DND-41 (cell line): Measurements from ENCODE around the gene TBC1D20.

Experiments used
- ATAC-seq: fragments of 200-7000 bp; cut with Tn5 transposase; 3 replicates; pipeline ENCODE4 v1.9.1; 2021; ENCODE audit warnings: low read depth; ENCODE audit not compliant: insufficient read depth
- DNase-seq: peaks from one replicate; pipeline ENCODE4 v3.0.0-alpha.2; 2020
- H2AFZ ChIP-seq: 2 replicates; pipeline ENCODE4 v1.6.0; 2012; ENCODE audit warnings: low read depth, low read length
- H3K27ac ChIP-seq: 2 replicates; pipeline ENCODE4 v1.5.1; 2012; ENCODE audit warnings: low read length, inconsistent platforms
- H3K27me3 ChIP-seq: fragments of 200-600 bp; sonication (generic); 2 replicates; pipeline ENCODE4 v1.6.0; 2012; ENCODE audit warnings: low read length, mild to moderate bottlenecking, inconsistent platforms; ENCODE audit not compliant: insufficient read depth, poor library complexity
- H3K36me3 ChIP-seq: 2 replicates; pipeline ENCODE4 v1.5.1; 2012; ENCODE audit warnings: low read length, inconsistent platforms; ENCODE audit not compliant: insufficient read depth
- H3K4me1 ChIP-seq: 2 replicates; pipeline ENCODE4 v1.5.1; 2012; ENCODE audit warnings: mild to moderate bottlenecking, low read length; ENCODE audit not compliant: insufficient read depth
- H3K4me2 ChIP-seq: 2 replicates; pipeline ENCODE4 v1.6.0; 2012; ENCODE audit warnings: mild to moderate bottlenecking, moderate library complexity, low read length, inconsistent platforms; ENCODE audit not compliant: insufficient read depth
- H3K4me3 ChIP-seq, 2 experiments: fragments of 200-600 bp in 1 of 2; shearing (Covaris generic) in 1 of 2; 2 replicates each; pipeline ENCODE4 v1.5.1; 2012 to 2016; ENCODE audit warnings: inconsistent platforms in 2 of 2, low read length in 2 of 2, mild to moderate bottlenecking in 2 of 2, low read depth in 1 of 2, moderate library complexity in 1 of 2
- H3K79me2 ChIP-seq: 2 replicates; pipeline ENCODE4 v1.6.0; 2012; ENCODE audit warnings: low read length, inconsistent platforms; ENCODE audit not compliant: insufficient read depth
- H3K9ac ChIP-seq: 2 replicates; pipeline ENCODE4 v1.6.0; 2012; ENCODE audit warnings: low read depth, mild to moderate bottlenecking, inconsistent platforms, low read length, moderate library complexity
- H3K9me3 ChIP-seq: 2 replicates; pipeline ENCODE4 v1.5.1; 2012; ENCODE audit warnings: low read length, moderate library complexity, mild to moderate bottlenecking, inconsistent platforms; ENCODE audit not compliant: insufficient read depth, severe bottlenecking
- H4K20me1 ChIP-seq: 2 replicates; pipeline ENCODE4 v1.6.0; 2012; ENCODE audit warnings: low read length; ENCODE audit not compliant: insufficient read depth
- EZH2 ChIP-seq: IDR thresholded peaks from 3 replicates; pipeline ENCODE4 v1.6.1; 2012; ENCODE audit warnings: borderline replicate concordance, low read depth, mild to moderate bottlenecking, moderate library complexity, low read length, inconsistent platforms; ENCODE audit not compliant: severe bottlenecking
- TF ChIP-seq, protein P1 (sequence below): IDR thresholded peaks from 2 replicates; pipeline ENCODE4 v1.5.1; 2012; ENCODE audit warnings: borderline replicate concordance, low read length, moderate library complexity, mild to moderate bottlenecking; ENCODE audit not compliant: poor library complexity, severe bottlenecking; ENCODE audit errors: extremely low read depth

The TBC1D20 gene

DNA sequence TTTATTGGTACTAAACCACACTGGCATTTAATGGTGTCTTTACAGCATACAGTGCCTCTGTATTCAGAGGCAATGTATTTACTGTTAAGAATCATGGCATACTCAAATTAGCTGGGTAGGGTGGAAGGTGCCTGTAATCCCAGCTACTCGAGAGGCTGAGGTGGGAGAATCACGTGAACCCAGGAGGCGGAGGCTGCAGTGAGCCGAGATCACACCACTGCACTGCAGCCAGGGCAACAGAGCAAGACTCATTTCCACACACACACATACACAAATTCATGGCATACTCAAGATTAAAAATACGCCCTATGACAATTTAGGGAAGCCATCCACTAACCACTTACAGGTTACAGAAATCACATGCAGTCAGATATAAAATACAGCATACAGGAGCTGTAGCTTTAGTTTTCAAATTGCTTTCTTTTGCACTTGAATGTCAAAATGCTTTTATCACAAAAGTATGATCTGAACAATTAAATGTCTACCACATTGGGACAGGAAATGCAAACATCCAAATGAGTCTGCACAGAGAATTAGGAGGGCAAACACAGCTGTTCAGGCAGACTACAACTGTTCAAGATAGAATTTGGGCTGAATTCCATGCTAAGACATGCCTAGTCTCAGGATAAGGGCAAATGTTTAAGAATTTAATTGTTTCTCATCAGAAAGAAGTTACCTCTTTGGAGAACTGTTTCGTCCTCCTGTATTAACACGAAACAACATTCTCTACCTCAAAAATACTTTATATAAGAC, 44.8 kb upstream of the TBC1D20 start:
- Histone ChIP-seq H3K9me3 (no peaks in the 10 kb centered on the region), H3K9ac (no peak overlapping the region), H3K79me2 (peaks cover 63% of the 10 kb centered on the region), H3K27ac (no peak overlapping the region), H4K20me1 (peaks cover 57% of the 10 kb centered on the region), H3K27me3 (no peaks in the 10 kb centered on the region), H3K4me2 (no peak overlapping the region), H3K4me3 (no peak overlapping the region), H3K36me3 (peaks cover 68% of the 10 kb centered on the region), H2AFZ (no peak overlapping the region), H3K4me1 (no peaks in the 10 kb centered on the region)
- ATAC-seq: no peak
- TF ChIP-seq, protein P1, sequence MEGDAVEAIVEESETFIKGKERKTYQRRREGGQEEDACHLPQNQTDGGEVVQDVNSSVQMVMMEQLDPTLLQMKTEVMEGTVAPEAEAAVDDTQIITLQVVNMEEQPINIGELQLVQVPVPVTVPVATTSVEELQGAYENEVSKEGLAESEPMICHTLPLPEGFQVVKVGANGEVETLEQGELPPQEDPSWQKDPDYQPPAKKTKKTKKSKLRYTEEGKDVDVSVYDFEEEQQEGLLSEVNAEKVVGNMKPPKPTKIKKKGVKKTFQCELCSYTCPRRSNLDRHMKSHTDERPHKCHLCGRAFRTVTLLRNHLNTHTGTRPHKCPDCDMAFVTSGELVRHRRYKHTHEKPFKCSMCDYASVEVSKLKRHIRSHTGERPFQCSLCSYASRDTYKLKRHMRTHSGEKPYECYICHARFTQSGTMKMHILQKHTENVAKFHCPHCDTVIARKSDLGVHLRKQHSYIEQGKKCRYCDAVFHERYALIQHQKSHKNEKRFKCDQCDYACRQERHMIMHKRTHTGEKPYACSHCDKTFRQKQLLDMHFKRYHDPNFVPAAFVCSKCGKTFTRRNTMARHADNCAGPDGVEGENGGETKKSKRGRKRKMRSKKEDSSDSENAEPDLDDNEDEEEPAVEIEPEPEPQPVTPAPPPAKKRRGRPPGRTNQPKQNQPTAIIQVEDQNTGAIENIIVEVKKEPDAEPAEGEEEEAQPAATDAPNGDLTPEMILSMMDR: no peak
- no peak for TF ChIP-seq EZH2
- no peak for DNase-seq

DNA sequence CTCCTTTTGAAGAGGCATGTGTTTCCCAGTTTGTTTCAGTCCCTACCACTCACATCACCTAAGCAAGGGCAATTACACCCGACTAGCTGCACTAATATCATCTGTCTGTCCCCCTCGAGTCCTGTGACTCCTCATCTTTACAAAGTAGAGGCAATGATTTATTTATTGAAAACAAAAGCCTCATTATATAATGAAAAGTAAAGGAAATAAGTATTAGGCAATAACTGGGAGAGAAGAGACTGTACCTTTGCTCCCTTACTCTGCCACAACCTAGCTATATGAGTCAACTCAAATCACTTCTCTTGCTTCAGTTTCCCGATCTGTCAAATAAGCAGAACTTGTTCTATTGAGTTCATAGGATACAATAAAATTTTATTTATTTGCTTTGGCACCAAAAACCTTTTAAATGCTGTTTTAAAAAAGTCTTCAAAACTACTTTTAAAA, 42.3 kb upstream of the TBC1D20 start:
- no peaks in the 10 kb centered on the region for H3K27me3 ChIP-seq
- DNase-seq (no peak), ATAC-seq (no peak)
- peaks cover 38% of the 10 kb centered on the region for H3K79me2 ChIP-seq
- no peaks in the 10 kb centered on the region for H3K9me3 ChIP-seq
- H3K4me2 ChIP-seq: no peak overlapping the region
- peaks cover 36% of the 10 kb centered on the region for H4K20me1 ChIP-seq
- no peaks in the 10 kb centered on the region for H3K4me1 ChIP-seq
- no peak overlapping the region for H2AFZ ChIP-seq
- peaks cover 83% of the 10 kb centered on the region for H3K36me3 ChIP-seq
- H3K27ac ChIP-seq: no peak overlapping the region
- TF ChIP-seq, protein P1: no peak
- TF ChIP-seq EZH2: no peak
- H3K9ac ChIP-seq: no peak overlapping the region
- no peak overlapping the region for H3K4me3 ChIP-seq

DNA sequence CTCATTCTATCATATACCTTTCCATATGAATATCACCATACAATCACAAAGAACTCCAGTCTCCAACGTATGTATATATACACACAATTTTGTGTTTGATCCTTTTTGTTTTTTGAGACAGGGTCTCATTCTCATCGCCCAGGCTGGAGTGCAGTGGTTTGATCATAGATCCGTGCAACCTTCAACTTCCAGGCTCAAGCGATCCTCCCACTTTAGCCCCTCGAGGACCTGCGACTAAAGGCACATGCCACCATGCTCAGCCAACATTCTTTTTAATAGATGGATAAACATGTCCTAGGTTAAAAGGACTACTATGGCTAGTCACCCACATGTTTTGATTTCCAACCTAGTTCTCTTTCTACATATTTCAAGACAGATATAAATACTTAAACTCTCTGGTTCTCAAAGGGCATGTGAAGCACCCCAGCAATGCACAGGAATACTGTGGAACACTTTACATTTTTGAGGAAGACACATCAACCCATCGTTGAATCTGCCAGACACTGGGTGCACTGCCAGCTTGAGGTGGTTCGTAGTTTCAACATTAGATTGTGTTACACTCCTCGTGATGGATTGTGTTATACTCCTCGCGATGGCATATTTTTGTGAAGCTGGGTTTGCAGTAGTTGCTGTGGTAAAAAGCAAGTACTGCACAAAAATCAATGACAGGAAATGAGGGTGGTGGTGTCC, 40.9 kb upstream of the TBC1D20 start:
- DNase-seq (no peak), ATAC-seq (no peak)
- Histone ChIP-seq H3K4me3 (no peak overlapping the region), H2AFZ (no peak overlapping the region), H3K27me3 (no peaks in the 10 kb centered on the region), H3K27ac (no peak overlapping the region), H3K36me3 (peaks cover 83% of the 10 kb centered on the region), H3K79me2 (peaks cover 23% of the 10 kb centered on the region), H3K9ac (no peak overlapping the region), H3K4me2 (no peak overlapping the region), H3K4me1 (no peaks in the 10 kb centered on the region), H4K20me1 (peaks cover 23% of the 10 kb centered on the region), H3K9me3 (no peaks in the 10 kb centered on the region)
- no peak for TF ChIP-seq EZH2
- TF ChIP-seq, protein P1: no peak
